Pancreas (tissue), 10 donors: ENCODE data around the gene ITSN2. TPM values are rescaled to one million over a fixed set of nuclear protein-coding genes. Genes with fewer than 3 reads are reported as not detected.

Experiments used
- ATAC-seq, 4 donors: fragments of 200-7000 bp; cut with Tn5 transposase; one replicate each; pipeline versions ENCODE4 v1.8.0 to v1.9.1; 2020; ENCODE audit warnings: mild to moderate bottlenecking in 4 of 4, moderate library complexity in 4 of 4
- DNase-seq, 6 donors: peaks; one replicate each; pipeline ENCODE4 v3.0.0-alpha.2; 2020
- FAIRE-seq: peaks from 2 replicates; lab custom pipeline; 2012; peaks lifted over from hg19 to GRCh38; lab: Jason Lieb, UNC
- H3K27ac ChIP-seq, 4 donors: fragments of 200-600 bp; sonication (generic); 1 replicate in 3 of 4; 2 replicates in 1 of 4; pipeline versions ENCODE4 v1.5.0 to v1.8.0; 2020
- H3K27me3 ChIP-seq, 4 donors: fragments of 200-600 bp; one replicate each; pipeline ENCODE4 v1.8.0; 2021
- H3K36me3 ChIP-seq, 3 donors: fragments of 200-600 bp; sonication (generic) in 1 of 3; one replicate each; pipeline versions ENCODE4 v1.5.0 to v1.8.0; 2020 to 2021
- H3K4me1 ChIP-seq, 3 donors: fragments of 200-600 bp; one replicate each; pipeline ENCODE4 v1.8.0; 2021
- H3K4me3 ChIP-seq, 4 donors: fragments of 200-600 bp; sonication (generic) in 2 of 4; one replicate each; pipeline versions ENCODE4 v1.5.0 to v1.8.0; 2020 to 2021
- H3K9me3 ChIP-seq, 4 donors: fragments of 200-600 bp; one replicate each; pipeline ENCODE4 v1.8.0; 2021
- CTCF ChIP-seq, 4 donors: fragments of 200-600 bp; sonication (generic) in 3 of 4; IDR thresholded peaks; one replicate each; pipeline versions ENCODE4 v1.5.0 to v1.8.0; 2021; ENCODE audit warnings: antibody characterized with exemption in 4 of 4
- WGBS, 2 donors: extraction: QIAGEN DNeasy Blood & Tissue Kit; methylation state at CpG; one replicate each; pipeline ENCODE4 v1.1.7; 2013; 5-methylcytosine and 5-hydroxymethylcytosine counted together
- intact Hi-C, 3 donors: fragments of 100-400 bp; cut with DNase I; formaldehyde crosslinking; loops; one replicate each; pipeline versions ENCODE4 v1.11.1 to v1.14.2; 2022
- polyA plus RNA-seq, 2 donors: library from polyadenylated mRNA; stranded (reverse); fragments of 200-250 nt; gene quantifications; one replicate each; pipeline ENCODE4 v1.2.3, GENCODE V29; 2013
- total RNA-seq, 6 donors: library from RNA; stranded (reverse); fragmentation: NEBNext Ultra II Directional in 4 of 6; extraction: Animal tissue kit (Norgen Biotek cat#: 25700) in 4 of 6; gene quantifications; one replicate each; pipeline versions ENCODE4 v1.2.1 to v1.2.4, GENCODE V29; 2021 to 2023
- donor health status: healthy with polysubstance abuse.
- donor health status: DM: no; HTN: no; CAD: no; lungs with moderate emphysema.
- donor health status: DM: no; HTN: no; CAD: no.
- donor health status: control.
- donor health status: control.
- donor health status: Bipolar disorder and iron deficiency.
- donor health status: DM: yes; HTN: yes; CAD: no.
- donor health status: DM: no; HTN: no; CAD: no.
- donor health status: DM: no; HTN: no; CAD: no.
- donor health status: DM: yes; HTN: yes; CAD: no.

Gene ITSN2
- total and polyA plus RNA-seq, 8 donors: 23.8 to 42.0 (median 31.4) TPM

GRCh38 chr2:24162494-24162893, 197.8 kb downstream of the ITSN2 start:
- H3K4me3 ChIP-seq: no peak overlapping the region
- intact Hi-C loops: no loop called here
- no peak for DNase-seq
- TF ChIP-seq CTCF (IDR thresholded peaks at IDR 0.05): no peak
- H3K27ac ChIP-seq: no peak overlapping the region
- WGBS, 2 donors: 100% methylated on average over 1 of the region's 1 CpG
- no peaks in the 10 kb centered on the region for H3K27me3 ChIP-seq
- no peaks in the 10 kb centered on the region for H3K9me3 ChIP-seq
- no peaks in the 10 kb centered on the region for H3K36me3 ChIP-seq
- no peaks in the 10 kb centered on the region for H3K4me1 ChIP-seq
- FAIRE-seq: no peak
- no peak for ATAC-seq

GRCh38 chr2:24160761-24161160, 199.6 kb downstream of the ITSN2 start:
- TF ChIP-seq CTCF (IDR thresholded peaks at IDR 0.05): no peak
- intact Hi-C loops: no loop called here
- no peaks in the 10 kb centered on the region for H3K4me1 ChIP-seq
- no peak overlapping the region for H3K27ac ChIP-seq
- ATAC-seq: no peak
- H3K9me3 ChIP-seq: no peaks in the 10 kb centered on the region
- no peak overlapping the region for H3K4me3 ChIP-seq
- FAIRE-seq: no peak
- DNase-seq: no peak
- H3K36me3 ChIP-seq: no peaks in the 10 kb centered on the region
- H3K27me3 ChIP-seq: no peaks in the 10 kb centered on the region

- H3K27ac ChIP-seq: no peak overlapping the region
- ATAC-seq: no peak
- H3K36me3 ChIP-seq: no peaks in the 10 kb centered on the region
- no peak overlapping the region for H3K4me3 ChIP-seq
- 78 to 79% methylated on average over 4 of the region's 4 CpGs for WGBS, 2 donors
- H3K27me3 ChIP-seq: no peaks in the 10 kb centered on the region
- FAIRE-seq: no peak
- no peak for TF ChIP-seq CTCF (IDR thresholded peaks at IDR 0.05)
- H3K9me3 ChIP-seq: no peaks in the 10 kb centered on the region
- DNase-seq: no peak
- H3K4me1 ChIP-seq: no peaks in the 10 kb centered on the region
- intact Hi-C loops: no loop called here
These were observed 200.6 kb downstream of the ITSN2 start for GRCh38 chr2:24159708-24160107.

GRCh38 chr2:24158131-24158530, 202.2 kb downstream of the ITSN2 start:
- no peak for TF ChIP-seq CTCF (IDR thresholded peaks at IDR 0.05)
- DNase-seq (no peak), ATAC-seq (no peak), FAIRE-seq (no peak)
- intact Hi-C loops: no loop called here
- H3K9me3 ChIP-seq: no peaks in the 10 kb centered on the region
- no peaks in the 10 kb centered on the region for H3K36me3 ChIP-seq
- H3K4me3 ChIP-seq: no peak overlapping the region
- no peak overlapping the region for H3K27ac ChIP-seq
- H3K4me1 ChIP-seq: no peaks in the 10 kb centered on the region
- H3K27me3 ChIP-seq: no peaks in the 10 kb centered on the region
- WGBS, 2 donors: 59 to 63% methylated on average over 5 of the region's 5 CpGs

GRCh38 chr2:24153478-24153877, 206.9 kb downstream of the ITSN2 start:
- no peaks in the 10 kb centered on the region for H3K36me3 ChIP-seq
- H3K4me3 ChIP-seq: no peak overlapping the region
- DNase-seq (no peak), ATAC-seq (no peak), FAIRE-seq (no peak)
- no peaks in the 10 kb centered on the region for H3K9me3 ChIP-seq
- no peaks in the 10 kb centered on the region for H3K4me1 ChIP-seq
- intact Hi-C loops: no loop called here
- 88 to 89% methylated on average over 4 of the region's 4 CpGs for WGBS, 2 donors
- H3K27ac ChIP-seq: no peak overlapping the region
- TF ChIP-seq CTCF (IDR thresholded peaks at IDR 0.05): no peak
- H3K27me3 ChIP-seq: no peaks in the 10 kb centered on the region

Other genes with a start within 250 kb of the ITSN2 start
- under 1 TPM; 0.16 to 0.52 (median 0.38) TPM for gene PFN4, start 237.2 kb downstream of the ITSN2 start, total RNA-seq
- under 1 TPM; 0.53 to 0.63 TPM for gene PFN4, start 237.2 kb downstream of the ITSN2 start, polyA plus RNA-seq
- 10 to 100 TPM in 1 of 6 donors, 1 to 10 TPM in 5; 5.8 to 13.8 (median 8.2) TPM for gene FAM228B, start 237.1 kb downstream of the ITSN2 start, total RNA-seq
- 10 to 100 TPM; 16.2 to 31.4 TPM for gene FAM228B, start 237.1 kb downstream of the ITSN2 start, polyA plus RNA-seq
- under 1 TPM in 5 of 6 donors, not detected in 1; 0.19 to 0.47 (median 0.32) TPM for gene FAM228A, start 185.5 kb downstream of the ITSN2 start, total RNA-seq
- under 1 TPM; 0.34 to 0.56 TPM for gene FAM228A, start 185.5 kb downstream of the ITSN2 start, polyA plus RNA-seq
- 10 to 100 TPM; 14.9 to 27.0 (median 17.8) TPM for gene NCOA1, start 130.7 kb upstream of the ITSN2 start, total RNA-seq
- 10 to 100 TPM in 1 of 2 donors, 1 to 10 TPM in 1; 6.2 to 10.9 TPM for gene NCOA1, start 130.7 kb upstream of the ITSN2 start, polyA plus RNA-seq